Glomerular visceral epithelial cell (primary cell): ENCODE results near the gene CTXN1.
"Not testable (repeated sequence)": the region's sequence is repeated elsewhere in the genome, so short reads cannot be mapped to it uniquely, and the experiment has no call there.

Source experiments
- DNase-seq: peaks from one replicate; pipeline ENCODE4 v3.0.0-alpha.2; 2016; ENCODE audit errors: extremely low spot score

CTXN1 gene

DNA sequence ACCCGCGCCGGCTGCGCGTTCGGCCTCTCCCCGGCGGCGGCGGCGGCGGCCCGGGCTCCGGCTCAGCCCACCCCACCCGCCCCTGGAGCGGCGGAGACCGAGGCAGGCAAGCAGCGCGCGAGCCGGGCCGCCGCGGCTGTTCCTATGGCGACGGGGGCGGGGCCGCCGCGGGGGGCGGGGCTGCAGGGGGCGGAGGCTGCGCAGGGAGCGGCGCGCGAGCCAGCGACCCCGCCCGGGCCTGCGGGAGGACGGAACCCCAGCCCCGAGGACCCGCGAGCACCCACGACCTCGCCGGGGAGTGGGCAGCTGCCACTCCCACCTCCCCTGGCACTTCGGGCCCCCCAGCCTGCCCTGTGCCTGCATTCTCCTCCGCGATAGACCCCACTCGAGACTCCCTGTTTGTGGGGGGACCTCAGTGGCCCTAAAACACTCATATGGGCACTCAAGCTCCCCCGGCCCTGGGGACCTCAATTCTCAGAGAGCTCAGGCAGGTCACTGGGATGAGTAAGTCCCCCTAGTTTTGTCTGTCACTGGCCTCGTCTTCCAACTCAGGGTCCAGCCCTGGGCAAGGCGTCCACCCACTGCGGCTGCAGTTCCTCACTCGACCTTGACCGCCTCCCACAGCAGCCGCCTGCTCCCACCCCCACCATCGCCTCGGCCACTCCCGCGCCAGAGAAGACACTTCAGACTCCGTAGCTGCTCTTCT is at the start of gene CTXN1:
TSS of gene CTXN1 (minus strand) at position 115 of the 706 bp plus-strand sequence. CDS start 597 bp downstream, outside the sequence.
- peak; percentile 70 for DNase-seq

DNA sequence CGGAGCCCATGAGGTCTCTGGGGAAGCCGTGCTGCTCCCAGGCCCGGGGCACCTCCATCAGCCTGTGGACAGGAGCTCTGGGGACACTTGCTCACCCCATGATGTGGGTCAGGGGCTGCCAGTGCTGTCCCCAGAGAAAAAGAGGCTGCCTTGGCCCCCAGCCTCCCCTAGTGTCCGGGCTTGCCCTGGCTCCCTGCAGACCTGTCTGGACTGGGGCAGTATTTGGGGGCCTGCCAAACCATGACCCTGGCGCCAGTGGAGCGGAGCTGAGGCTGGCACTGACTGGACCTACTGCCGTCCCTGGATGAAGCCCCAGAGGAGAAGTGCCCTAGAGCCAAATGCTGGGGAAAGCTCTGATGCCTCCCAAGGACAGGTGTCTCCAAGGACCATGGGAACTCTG is 49.1 kb upstream of the CTXN1 start:
- DNase-seq = no peak

DNA sequence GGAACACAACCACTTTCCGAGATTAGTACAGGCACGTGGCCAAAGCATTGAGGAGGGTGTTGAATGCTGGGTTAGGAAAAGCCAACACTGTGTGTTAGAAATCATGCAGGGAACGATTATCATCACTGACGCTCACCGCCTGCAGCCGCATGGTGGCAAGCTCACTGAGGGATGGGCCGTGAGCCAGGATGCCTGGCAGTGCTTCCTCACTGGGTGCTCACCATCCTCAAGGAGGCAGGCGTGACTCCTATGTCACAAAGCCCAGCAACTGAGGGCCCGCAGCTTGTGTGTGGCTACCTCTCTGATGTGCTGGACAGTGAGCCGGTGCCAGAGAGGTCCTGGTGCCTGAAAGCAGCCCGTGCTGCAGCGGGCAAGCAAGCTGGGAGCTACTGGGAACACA is 47.9 kb upstream of the CTXN1 start:
- DNase-seq = no peak

DNA sequence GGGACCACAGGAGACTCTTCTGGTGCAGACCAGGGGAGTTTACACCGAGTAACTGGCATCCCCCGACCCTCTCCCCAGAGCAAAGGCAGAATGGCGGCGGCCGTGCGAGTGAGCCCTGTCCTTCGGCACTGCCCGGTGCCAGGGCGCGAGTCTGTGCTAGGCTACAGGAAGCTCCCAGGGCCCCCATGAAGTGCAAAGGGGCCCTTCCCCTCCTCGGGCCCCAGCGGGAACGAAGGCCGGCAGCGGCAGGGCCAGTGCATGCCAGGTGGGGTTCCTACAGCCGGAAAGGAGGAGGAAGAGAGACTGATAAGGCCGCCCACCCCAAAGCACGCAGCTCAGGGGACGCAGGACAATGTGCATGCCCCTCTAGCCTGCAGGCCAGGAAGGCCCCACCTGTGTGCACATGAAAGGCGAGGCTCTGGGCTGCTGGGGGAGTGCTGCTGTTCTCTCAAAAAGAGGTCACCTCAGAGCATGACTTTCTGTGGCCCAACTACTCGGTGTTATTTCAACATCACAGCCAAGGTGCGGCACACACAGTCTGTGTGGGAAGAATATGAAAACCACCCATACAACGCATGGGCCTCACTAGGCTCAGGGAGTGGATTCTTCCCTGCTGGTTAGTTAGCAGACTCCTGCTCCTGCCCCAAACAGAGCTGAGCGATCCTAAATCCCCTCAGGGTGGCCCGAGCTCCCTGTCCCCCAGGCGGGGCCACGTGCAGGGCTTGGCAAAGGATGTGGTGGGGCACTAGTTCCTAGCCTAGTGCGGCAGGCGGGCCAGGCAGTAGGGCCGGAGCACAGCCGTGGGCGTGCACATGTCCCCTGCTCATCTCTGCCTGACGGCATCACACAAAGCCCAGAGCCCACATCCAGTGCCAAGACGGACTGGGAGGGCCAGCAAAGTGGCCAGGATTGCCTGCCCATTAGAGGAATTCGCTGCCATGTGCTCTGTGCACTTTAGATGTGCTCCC is 45.9 kb upstream of the CTXN1 start:
- DNase-seq = no peak

DNA sequence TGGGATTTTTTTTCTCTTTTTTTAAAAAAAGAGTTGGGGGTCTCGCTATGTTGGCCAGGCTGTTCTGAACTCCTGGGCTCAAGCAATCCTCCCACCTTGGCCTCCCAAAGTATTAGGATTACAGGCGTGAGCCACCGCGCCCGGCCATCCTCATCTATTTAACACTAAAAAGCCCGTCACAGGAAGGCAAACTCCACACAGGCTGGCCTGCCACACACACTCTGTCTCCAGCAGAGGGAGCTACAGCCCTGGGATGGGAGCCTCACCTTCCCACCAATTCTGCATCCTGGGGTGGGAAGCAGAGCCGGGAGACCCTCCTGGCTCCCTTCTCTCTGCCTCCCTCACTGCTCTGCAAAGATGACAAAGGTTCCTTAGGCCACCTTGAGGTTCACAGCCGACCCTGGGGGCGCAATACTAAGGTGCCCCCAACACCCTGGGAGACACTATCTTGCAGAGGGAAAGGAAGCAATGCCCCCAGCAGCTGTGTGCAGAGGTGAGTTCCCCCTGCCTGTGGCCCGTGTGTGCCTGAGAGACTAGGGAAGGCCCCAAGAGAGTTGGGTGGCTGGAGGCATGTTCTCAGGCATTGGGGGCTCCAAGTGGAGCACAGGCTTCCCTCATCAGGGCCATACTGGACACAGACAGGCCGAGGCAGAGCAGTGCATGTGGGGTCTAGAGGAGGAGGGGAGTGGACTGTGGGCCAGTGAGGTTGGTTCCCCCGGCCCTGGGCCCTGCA is 44.9 kb upstream of the CTXN1 start:
- DNase-seq = peak; percentile 51

DNA sequence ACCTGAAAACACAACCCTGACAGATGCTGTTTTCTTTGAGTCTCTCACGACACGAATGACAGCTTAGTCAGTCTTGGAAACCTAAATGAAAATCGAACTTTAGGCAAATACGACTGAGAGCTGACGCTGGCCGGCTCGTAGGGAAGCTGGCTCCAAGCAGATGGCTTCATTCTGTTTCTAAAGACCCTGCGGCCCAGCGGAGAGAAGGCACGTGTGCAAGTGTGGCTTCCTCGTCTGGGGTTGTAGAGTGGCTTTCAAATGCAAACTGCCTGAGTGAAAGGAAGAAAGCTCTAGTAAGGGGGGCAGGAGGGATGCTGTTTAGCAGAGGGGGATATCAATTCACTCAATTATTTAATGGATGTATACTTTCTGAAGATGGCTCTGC is 43.6 kb upstream of the CTXN1 start:
- DNase-seq = no peak

DNA sequence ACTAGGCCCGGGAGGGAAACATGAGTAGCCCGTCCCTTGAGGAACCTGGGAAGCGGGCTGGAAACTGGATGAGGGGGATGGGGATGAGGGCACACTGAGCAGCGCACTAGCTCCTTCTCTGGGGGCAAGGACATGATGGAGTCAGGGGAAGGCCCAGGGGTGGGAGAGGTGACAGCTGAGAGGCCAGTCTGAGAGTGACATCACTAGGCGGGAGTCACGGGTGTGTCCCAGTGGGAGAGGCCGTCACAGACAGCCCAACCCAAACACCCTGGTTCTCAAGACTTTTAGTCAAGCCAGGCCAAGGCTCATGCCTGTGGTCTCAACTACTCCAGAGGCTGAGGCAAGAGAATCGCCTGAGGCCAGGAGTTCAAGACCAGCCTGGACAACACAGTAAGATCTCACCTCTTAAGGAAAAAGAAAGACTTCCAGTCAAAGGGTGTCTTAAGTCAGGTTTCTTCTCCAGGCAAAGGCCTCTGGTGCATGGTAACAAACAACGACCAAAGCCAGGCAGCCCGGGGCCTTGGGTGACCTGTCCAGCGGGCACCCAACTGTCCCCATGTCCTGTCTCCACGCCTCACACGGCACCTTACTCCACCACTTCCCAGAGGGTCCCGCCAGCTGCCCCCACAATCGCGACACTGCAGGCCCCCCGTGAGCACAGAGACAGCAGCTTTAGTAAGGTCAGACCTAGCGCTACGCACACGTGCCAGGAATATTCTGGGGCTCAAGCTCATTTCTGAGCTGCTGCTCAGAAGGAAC is 43.0 kb upstream of the CTXN1 start:
- no peak for DNase-seq

DNA sequence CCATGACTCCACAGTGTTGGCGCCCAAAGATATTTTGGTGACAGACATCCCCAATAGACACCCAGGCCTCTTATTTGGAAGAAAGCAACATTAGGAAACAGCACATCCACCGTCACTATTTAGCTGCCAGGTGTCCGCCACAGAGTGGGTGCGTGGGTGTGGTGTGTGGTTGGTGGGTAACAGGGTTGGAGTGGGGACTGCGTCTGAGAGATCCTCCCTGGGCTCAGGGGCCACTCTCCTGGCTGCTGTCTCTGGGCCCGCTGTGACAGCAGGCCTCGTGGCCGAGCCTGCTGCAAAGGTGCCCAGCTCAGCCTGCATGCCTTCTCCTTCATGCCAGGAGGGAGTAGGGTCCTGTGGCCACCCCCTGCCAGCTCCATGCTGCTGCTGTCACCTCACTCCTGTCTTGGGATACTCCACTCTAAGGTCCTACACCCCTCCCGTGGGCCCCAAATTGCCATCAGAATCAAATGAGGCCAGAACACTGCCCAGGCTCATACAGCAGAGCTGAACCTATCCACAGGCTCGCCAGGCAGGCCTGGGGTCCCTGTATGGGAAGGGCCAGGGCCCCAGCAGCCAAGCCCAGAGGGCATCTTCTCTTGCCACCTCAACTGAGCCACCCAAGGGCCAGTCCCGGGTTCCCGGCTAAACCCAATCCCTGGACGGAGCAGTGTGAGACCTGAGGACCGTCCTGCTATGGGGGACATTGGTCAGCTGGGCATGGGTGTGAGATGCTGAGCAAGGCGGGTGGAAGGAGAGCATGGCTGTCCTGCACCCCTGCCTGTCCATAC is 42.3 kb upstream of the CTXN1 start:
- no peak for DNase-seq

DNA sequence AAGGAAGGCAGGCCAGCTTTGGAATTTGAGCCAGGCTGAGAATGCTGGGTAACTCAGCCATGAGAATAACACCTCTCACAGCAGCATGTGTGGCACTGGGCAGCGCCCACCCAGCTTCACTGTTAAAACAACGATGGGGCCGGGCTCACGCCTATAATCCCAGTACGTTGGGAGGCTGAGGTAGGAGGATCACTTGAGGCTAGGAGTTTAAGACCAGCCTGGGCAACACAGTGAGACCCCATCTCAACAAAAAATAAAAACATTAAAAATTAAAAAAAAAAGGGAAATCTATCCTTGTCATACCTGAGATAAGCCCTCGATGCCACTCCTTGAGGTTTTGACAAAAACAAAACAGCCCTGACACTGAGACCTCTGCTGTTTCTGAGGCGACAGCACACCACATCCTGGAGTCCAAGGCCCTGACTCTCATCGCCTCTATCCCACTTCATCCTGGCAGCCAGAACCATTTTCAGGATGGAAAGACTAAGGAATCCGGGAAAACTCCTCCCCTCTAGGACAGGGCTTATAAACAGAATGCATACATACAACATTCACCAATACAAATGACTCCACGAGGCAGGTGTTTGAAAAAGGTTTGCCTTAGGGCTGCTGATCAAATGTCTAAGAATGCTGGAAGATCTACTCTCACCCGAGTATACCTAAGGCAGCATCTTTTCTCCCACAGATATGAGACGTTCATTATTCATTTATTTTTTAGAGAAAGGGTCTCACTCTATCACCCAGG is 40.2 kb upstream of the CTXN1 start:
- no peak for DNase-seq

DNA sequence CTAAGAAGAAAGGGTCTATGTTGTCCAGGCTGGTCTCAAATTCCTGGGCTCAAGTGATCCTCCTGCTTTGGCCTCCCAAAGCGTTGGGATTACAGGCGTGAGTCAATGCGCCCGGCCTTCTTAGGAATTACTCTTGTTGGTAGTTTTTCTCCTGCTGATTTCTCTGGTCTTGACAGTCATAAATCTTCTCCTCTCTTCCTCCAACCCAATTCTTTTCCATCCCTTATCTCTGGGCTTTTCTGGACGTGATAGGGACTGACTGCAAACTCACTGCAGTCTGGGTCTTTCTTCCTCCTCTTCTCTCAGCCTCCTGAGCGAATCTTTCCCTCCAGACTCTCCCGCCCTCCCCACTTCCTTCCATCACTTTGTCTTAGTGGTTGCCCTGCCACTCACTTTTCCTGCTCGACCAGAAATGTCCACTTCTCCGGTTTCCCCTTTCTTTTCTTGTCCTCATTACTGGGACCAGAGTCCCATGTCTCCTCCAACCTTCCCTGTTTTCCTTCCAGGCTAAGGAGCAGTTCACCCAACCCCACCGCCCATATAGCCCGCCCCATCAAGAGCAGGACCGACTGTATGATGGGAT is 39.4 kb upstream of the CTXN1 start:
- no peak for DNase-seq

DNA sequence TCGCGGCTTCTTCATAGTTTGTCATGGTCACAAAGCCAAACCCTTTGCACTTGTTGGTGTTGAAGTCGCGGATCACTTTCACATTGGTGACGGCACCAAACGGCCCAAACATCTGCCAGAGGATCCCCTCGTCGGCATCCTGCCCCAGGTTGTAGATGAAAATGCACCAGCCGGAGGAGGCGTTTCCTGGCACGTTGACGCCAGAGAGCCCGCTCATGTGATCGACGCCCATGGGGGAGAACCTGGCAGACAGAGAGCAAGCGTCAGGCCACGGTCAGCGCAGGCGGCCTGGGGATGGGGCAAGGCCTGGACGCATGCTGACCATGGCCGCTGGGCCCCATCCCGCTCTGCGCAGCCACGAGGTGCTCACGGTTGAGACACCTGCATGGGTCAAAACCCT is 37.6 kb upstream of the CTXN1 start:
- DNase-seq = no peak

DNA sequence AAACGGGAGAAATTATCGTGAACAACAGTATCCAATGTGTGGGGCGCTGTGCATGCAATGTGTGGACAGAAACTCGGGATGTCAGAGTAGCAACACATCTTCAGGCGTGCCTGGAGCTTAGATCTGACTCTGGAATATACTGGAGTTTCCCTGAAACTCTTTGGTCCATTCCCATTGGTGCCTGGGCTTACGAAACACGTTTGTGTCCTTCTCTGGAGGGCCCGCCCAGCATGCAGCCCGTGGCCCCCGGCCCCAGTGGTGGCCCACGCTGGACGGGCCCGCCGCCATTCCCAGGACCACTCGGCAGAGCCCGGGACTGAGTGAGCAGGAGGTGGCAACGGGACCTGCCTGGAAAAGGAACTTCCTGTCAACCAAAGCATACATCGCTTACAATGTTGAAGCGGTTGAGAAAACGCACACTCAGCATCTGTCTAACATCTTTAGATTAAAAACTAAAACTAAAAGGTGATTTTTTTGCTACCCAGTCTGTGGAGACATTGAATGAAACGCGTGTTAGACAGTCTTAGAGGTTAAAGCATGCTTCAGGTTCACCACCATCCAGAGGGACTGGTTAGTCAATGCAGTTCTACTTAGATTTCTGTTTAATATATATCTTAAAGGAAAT is 36.8 kb upstream of the CTXN1 start:
- DNase-seq = no peak

DNA sequence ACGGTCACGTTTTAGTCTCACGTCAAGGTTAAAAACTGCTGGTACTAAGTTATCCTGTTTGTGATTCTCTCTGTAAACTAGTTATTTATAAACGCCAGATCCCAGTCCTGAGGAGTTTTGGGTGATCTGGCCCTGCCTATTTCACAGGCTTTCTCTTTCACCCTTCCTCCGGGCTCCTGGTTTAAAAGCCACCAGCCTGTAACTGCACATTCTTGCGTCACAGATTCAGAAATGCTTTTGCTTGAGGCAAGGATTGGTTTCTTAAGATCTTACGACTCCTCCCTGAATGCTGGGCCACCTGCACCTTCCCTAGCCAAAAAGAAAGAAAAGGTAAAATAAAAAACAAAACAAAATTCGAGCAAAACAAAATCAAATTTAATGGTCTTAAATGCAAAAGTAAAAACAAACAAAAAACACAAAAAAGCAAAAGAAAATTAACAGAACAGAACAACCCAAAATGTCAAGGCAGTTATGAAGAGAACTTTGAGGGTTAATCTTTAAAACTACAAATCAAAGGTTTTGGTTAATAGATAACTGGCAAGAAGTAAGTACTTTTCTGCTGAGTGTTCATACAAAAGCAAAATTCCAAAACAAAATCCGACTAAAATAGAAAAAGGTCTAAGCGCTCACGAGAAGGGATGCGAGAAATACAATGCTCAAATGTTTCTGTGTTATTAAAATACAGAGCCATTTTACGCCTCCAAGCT is 36.1 kb upstream of the CTXN1 start:
- no peak for DNase-seq

DNA sequence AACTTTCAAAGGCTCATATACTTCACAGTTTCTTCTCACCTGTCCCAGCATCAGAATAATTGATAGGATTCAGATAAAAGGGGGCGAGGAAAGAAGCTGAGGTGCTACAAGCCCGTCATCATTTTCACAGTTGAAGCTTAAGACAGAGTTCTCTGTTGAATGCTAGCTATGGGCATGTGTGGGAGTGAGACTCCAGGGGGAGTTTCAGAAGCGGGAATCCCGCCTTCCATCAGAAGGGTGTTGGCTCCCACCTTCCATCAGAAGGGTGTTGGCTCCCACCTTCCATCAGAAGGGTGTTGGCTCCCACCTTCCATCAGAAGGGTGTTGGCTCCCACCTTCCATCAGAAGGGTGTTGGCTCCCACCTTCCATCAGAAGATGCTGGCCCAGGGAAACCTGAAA is 35.1 kb upstream of the CTXN1 start:
- not testable (repeated sequence) for DNase-seq

DNA sequence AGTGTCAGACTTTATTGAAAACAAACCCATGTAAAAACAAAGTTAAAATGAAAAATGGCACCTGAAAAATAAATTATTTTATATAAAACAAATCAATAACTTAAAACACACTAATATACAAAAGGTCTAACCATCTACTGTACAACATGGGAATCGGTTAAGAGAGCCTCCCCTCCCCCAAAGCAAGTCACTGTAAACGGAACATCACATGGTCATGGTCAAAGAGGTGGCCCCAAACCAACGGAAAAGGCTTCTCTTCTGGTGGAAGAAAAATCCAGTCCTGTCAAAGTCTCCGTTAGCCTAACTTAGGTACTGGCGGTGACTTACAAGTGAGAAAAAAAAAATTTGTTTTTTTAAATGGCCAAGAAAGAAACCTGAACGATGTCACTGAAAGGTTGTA is 33.3 kb upstream of the CTXN1 start:
- no peak for DNase-seq

DNA sequence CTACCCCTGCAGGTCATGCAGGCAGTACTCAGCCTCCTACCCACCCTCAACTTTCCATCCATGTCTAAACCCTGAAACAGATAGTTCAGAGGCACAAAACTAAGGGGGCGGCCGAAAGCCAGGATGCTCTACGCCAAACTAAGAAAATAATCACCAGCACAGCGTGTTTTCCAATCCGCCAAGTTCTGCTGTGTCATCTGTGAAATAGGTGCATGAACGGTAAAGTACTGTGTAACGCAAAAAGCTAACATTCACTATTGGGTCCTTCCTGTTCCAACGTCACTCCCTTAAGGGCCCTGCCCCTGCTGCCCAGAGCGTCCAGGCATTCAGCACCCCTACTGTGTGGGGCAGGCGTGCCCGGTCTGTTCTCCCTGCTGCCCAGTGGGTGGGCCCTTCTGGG is 29.8 kb upstream of the CTXN1 start:
- DNase-seq = no peak

DNA sequence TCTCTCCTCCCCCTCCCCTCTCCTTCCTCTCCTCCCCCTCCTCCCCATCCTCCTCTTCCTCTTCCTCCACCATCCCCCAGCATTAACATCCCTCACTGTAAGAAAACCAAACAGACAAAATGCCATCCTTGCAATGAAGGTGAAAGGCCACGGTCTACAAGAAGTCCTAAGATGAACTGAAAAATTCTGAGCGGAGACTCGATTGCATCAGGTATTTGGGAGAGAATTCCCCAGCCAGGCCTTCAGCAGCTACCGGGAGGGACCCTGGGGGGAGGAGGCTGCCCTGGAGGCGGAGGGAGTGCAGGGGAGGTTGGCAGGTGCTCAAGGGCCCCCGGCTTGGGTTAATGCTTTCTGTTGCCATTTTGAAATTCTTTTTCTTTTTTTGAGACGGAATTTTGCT is 27.6 kb upstream of the CTXN1 start:
- DNase-seq = no peak

DNA sequence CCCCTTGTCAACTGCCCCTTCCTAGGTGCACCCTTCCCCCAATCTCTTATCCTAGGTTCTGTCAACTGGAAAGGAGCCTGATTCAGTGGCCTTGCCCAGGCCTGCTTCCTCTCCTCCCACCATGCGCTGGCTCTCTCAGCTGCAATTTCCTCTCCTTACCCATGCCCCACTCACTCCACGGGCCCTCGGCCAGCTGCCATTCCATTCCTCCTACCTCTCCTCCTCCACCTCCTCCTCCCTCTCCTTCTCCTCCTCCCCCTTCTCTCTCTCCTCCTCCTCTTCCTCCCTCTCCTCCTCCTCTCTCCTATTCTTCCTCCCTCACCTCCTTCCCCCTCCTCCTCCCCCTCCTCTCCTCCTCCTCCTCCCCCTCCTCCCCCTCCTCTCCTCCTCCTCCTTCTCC is 27.1 kb upstream of the CTXN1 start:
- peak; percentile 36 for DNase-seq

DNA sequence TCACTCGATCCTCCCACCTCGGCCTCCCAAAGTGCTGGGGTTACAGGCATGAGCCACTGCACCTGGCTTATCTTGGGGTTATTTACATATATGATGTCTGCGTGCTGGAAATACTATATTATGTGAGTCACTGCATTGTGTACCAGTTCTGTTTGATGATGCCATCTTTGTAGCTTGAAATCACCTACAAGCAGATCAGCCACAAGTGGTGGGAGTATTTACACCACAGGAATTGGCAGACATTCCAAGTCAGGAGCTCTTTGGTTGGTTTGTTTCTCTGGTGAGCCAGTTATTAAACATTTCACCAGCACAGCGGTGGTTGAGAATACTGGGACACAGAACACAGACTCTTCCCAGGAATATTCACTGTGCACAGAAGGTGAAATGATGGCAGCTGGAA is 22.0 kb upstream of the CTXN1 start:
- DNase-seq = no peak
